ENCODE measurements around the gene NABP2. TPM values are rescaled to one million over a fixed set of nuclear protein-coding genes. Genes with fewer than 3 reads are reported as not detected.
A peak's percentile ranks its signal among the peaks of the same experiment; 100 is the strongest.
"Not testable (repeated sequence)": the region's sequence is repeated elsewhere in the genome, so short reads cannot be mapped to it uniquely, and the experiment has no call there.

Gene NABP2
- polyA plus RNA-seq, 1 donor (not counting 4 experiments of a cell fraction or from before 2014, with no cell fraction given): 53.5 TPM

DNA sequence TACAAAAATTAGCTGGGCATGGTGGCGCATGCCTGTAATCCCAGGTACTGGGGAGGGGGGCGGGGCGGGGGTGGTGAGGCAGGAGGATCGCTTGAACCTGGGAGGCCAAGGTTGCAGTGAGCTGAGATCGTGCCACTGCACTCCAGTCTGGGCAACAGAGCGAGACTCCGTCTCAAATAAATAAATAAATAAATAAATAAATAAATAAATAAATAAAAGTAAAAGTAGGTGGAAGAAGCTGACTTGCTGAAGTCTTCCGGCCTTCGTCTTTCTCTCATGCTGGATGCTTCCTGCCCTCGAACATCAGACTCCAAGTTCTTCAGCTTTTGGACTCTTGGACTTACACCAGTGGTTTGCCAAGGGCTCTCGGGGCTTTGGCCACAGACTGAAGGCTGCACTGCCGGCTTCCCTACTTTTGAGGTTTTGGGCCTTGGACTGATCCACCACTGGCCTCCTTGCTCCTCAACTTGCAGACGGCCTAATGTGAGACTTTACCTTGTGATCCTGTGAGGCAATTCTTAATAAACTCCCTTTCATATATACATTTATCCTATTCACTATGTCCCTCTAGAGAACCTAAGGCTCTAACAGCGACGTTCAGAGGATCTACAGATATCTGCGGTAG is 42.0 kb downstream of the NABP2 start:
- Histone ChIP-seq H3K27ac (ENCODE audit: control insufficient read depth, insufficient read depth, low read length) (peak overlapping the region; percentile 70), H3K4me2 (ENCODE audit: control insufficient read depth, extremely low read depth, insufficient read depth, low read depth, low read length) (peak overlapping the region; percentile 98), H3K4me1 (ENCODE audit: control insufficient read depth, extremely low read depth, insufficient read depth, low read length) (peaks cover 16% of the 10 kb centered on the region), H2AFZ (ENCODE audit: control insufficient read depth, low read length) (peak overlapping the region; percentile 96), H3K9ac (ENCODE audit: control insufficient read depth, extremely low read depth, insufficient read depth, low read length) (peak overlapping the region; percentile 87), H3K4me3 (ENCODE audit: control insufficient read depth in 2 of 3, extremely low read depth in 1 of 3, insufficient read depth in 2 of 3, low read depth in 1 of 3, low read length in 3 of 3) (peak overlapping the region; percentile 48 to 92 (median 78))
- DNase-seq (ENCODE audit: low read depth, low spot score); H3K9me1 ChIP-seq (ENCODE audit: control insufficient read depth, extremely low read depth, insufficient read depth, low read length); H3K9me3 ChIP-seq (ENCODE audit: control insufficient read depth, low read depth, low read length); H4K20me1 ChIP-seq (ENCODE audit: control insufficient read depth, extremely low read depth, insufficient read depth, low read length); H3K27me3 ChIP-seq (ENCODE audit: control insufficient read depth, extremely low read depth, insufficient read depth, low read length); H3K79me2 ChIP-seq (ENCODE audit: control insufficient read depth, insufficient read depth, low read length); FAIRE-seq; H3K36me3 ChIP-seq (ENCODE audit: control insufficient read depth in 2 of 2, extremely low read depth in 1 of 2, insufficient read depth in 2 of 2, low read length in 2 of 2); dilution Hi-C loops (cut with MboI; ENCODE audit: extremely low pct_ligation_motif_present, low sequenced_read_pairs): not testable (repeated sequence)

DNA sequence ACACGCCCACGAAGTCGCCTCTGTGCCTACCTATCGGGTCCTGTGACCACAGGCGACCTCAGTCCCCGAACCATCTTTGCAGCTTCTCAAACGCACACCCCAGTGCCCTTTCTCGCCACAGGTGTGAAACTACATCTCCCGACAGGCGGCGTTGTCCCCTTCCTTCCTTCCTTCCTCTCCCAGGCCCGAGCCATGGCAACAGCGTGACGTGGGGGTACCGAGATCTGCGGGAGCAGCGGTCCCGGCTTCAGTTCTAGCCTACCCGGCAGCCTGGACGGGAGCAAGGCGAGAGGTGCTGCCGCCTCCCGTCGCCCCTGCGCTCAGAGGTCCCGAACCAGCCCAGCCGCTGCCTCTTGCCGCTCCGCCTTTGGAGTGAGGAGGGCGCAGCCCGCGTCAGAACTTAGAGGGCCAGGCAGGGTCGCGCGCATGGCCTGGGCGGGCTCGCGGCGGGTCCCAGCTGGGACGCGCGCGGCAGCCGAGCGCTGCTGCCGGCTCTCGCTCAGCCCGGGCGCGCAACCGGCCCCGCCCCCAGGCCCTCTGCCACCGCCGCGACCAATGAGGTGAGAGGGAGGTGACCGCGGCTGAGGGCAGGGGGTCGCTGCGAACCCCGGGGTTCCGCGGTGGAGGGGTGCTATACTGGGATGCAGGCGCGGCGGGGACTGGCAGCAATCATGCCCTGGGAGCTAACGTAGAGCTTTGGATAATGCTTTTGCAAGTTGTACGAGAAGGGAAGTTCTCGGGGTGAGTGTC is 42.7 kb downstream of the NABP2 start, which contains the start of gene COQ10A:
TSS of gene COQ10A (plus strand) at position 250 of the 750 bp plus-strand sequence. CDS start at position 427, 177 bp downstream.
- Histone ChIP-seq H3K36me3 (ENCODE audit: control insufficient read depth in 2 of 2, extremely low read depth in 1 of 2, insufficient read depth in 2 of 2, low read length in 2 of 2) (peaks cover 0 to 9% of the 10 kb centered on the region in 2 experiments), H3K79me2 (ENCODE audit: control insufficient read depth, insufficient read depth, low read length) (no peaks in the 10 kb centered on the region), H3K9ac (ENCODE audit: control insufficient read depth, extremely low read depth, insufficient read depth, low read length) (peak within 1 kb of the TSS; percentile 87), H4K20me1 (ENCODE audit: control insufficient read depth, extremely low read depth, insufficient read depth, low read length) (no peaks in the 10 kb centered on the region), H3K9me1 (ENCODE audit: control insufficient read depth, extremely low read depth, insufficient read depth, low read length) (no peaks in the 10 kb centered on the region), H3K4me1 (ENCODE audit: control insufficient read depth, extremely low read depth, insufficient read depth, low read length) (peaks cover 9% of the 10 kb centered on the region), H3K27ac (ENCODE audit: control insufficient read depth, insufficient read depth, low read length) (peak within 1 kb of the TSS; percentile 70), H3K4me3 (ENCODE audit: control insufficient read depth in 2 of 3, extremely low read depth in 1 of 3, insufficient read depth in 2 of 3, low read depth in 1 of 3, low read length in 3 of 3) (peak within 1 kb of the TSS; percentile 48 to 92 (median 78)), H3K9me3 (ENCODE audit: control insufficient read depth, low read depth, low read length) (no peaks in the 10 kb centered on the region), H3K4me2 (ENCODE audit: control insufficient read depth, extremely low read depth, insufficient read depth, low read depth, low read length) (peak within 1 kb of the TSS; percentile 98), H3K27me3 (ENCODE audit: control insufficient read depth, extremely low read depth, insufficient read depth, low read length) (no peaks in the 10 kb centered on the region), H2AFZ (ENCODE audit: control insufficient read depth, low read length) (peak within 1 kb of the TSS; percentile 96)
- no peak for DNase-seq (ENCODE audit: low read depth, low spot score)
- dilution Hi-C loops (cut with MboI; ENCODE audit: extremely low pct_ligation_motif_present, low sequenced_read_pairs): no loop called here
- no peak for TF ChIP-seq EZH2 (IDR thresholded peaks at IDR 0.05; ENCODE audit: low read length)
- TF ChIP-seq, protein P1, sequence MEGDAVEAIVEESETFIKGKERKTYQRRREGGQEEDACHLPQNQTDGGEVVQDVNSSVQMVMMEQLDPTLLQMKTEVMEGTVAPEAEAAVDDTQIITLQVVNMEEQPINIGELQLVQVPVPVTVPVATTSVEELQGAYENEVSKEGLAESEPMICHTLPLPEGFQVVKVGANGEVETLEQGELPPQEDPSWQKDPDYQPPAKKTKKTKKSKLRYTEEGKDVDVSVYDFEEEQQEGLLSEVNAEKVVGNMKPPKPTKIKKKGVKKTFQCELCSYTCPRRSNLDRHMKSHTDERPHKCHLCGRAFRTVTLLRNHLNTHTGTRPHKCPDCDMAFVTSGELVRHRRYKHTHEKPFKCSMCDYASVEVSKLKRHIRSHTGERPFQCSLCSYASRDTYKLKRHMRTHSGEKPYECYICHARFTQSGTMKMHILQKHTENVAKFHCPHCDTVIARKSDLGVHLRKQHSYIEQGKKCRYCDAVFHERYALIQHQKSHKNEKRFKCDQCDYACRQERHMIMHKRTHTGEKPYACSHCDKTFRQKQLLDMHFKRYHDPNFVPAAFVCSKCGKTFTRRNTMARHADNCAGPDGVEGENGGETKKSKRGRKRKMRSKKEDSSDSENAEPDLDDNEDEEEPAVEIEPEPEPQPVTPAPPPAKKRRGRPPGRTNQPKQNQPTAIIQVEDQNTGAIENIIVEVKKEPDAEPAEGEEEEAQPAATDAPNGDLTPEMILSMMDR (optimal IDR thresholded peaks at IDR 0.05 in 1 of 3, IDR thresholded peaks at IDR 0.05 in 1 of 3, conservative IDR thresholded peaks at IDR 0.05 in 1 of 3; ENCODE audit: extremely low read depth in 1 of 3, insufficient read depth in 2 of 3, low read length in 3 of 3): peak; percentile 71 to 89 (median 82)
- peak; percentile 41 for FAIRE-seq

Data from keratinocyte (primary cell).